KMS-11 (cell line): ENCODE data around the gene AATK.

Experiments used
- H2AFZ ChIP-seq: fragments of 200-600 bp; sonication (generic); 2 replicates; pipeline ENCODE4 v1.6.1; 2016; ENCODE audit warnings: antibody characterized with exemption, mixed run types, low read depth
- H3K27ac ChIP-seq: fragments of 200-600 bp; sonication (generic); 2 replicates; pipeline ENCODE4 v1.6.1; 2016; ENCODE audit warnings: mild to moderate bottlenecking, mixed run types
- H3K27me3 ChIP-seq: fragments of 200-600 bp; sonication (generic); 2 replicates; pipeline ENCODE4 v1.6.1; 2017; ENCODE audit warnings: mild to moderate bottlenecking, low read depth, mixed run types, moderate library complexity; ENCODE audit not compliant: insufficient read depth
- H3K36me3 ChIP-seq: fragments of 200-600 bp; sonication (generic); 2 replicates; pipeline ENCODE4 v1.6.1; 2017; ENCODE audit warnings: mild to moderate bottlenecking, mixed run types; ENCODE audit not compliant: insufficient read depth
- H3K4me1 ChIP-seq: fragments of 200-600 bp; sonication (generic); 2 replicates; pipeline ENCODE4 v1.6.1; 2016; ENCODE audit warnings: mild to moderate bottlenecking, low read depth, mixed run types; ENCODE audit not compliant: poor library complexity, severe bottlenecking
- H3K4me2 ChIP-seq: fragments of 200-600 bp; sonication (generic); 2 replicates; pipeline ENCODE4 v1.7.0; 2016; ENCODE audit warnings: mild to moderate bottlenecking, mixed run types
- H3K4me3 ChIP-seq: fragments of 200-600 bp; sonication (generic); IDR thresholded peaks from 2 replicates; pipeline ENCODE4 v1.6.1; 2017; ENCODE audit warnings: low read depth, low read length, mixed read lengths; ENCODE audit not compliant: insufficient read depth
- H3K79me2 ChIP-seq: fragments of 200-600 bp; sonication (generic); 2 replicates; pipeline ENCODE4 v1.6.1; 2016; ENCODE audit warnings: low read depth, mixed run types; ENCODE audit not compliant: insufficient read depth
- H3K9ac ChIP-seq: fragments of 200-600 bp; sonication (generic); 2 replicates; pipeline ENCODE4 v1.6.1; 2016; ENCODE audit warnings: mild to moderate bottlenecking, mixed run types
- H4K20me1 ChIP-seq: fragments of 200-600 bp; sonication (generic); 2 replicates; pipeline ENCODE4 v1.6.1; 2016; ENCODE audit warnings: mild to moderate bottlenecking, mixed run types; ENCODE audit not compliant: insufficient read depth
- TF ChIP-seq, protein P1 (sequence below): fragments of 200-600 bp; sonication (generic); conservative IDR thresholded peaks from 2 replicates; pipeline ENCODE4 v1.6.1; 2017; ENCODE audit warnings: low read depth, mild to moderate bottlenecking, antibody characterized with exemption, low read length, moderate library complexity, mixed read lengths

Gene AATK

DNA sequence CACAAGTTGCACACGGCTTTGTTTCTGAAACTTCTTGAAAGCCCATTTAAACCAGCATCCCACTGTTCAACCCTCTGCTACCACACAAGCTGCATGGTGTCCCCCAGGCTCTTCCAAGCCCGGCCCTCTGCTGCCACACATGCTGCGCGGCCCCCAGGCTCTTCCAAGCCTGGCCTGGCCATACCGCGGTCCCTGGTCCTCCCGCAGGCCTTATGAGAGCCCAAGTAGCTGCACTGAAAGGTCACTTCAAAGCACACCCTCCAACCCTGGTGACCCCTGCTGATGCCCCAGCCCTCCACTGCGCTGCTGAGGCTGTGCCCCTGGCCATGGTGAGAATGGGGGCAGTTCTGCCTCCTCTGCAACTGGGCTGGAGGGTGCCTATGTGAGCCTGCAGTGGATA, 26.6 kb downstream of the AATK start:
- H2AFZ ChIP-seq = no peak overlapping the region
- no peak overlapping the region for H3K9ac ChIP-seq
- H4K20me1 ChIP-seq = no peaks in the 10 kb centered on the region
- H3K79me2 ChIP-seq = no peaks in the 10 kb centered on the region
- no peak overlapping the region for H3K27ac ChIP-seq
- H3K36me3 ChIP-seq = no peaks in the 10 kb centered on the region
- H3K4me2 ChIP-seq = no peak overlapping the region
- peaks cover 6% of the 10 kb centered on the region for H3K4me1 ChIP-seq
- peaks cover 79% of the 10 kb centered on the region for H3K27me3 ChIP-seq
- no peak overlapping the region for H3K4me3 ChIP-seq
- TF ChIP-seq, protein P1, sequence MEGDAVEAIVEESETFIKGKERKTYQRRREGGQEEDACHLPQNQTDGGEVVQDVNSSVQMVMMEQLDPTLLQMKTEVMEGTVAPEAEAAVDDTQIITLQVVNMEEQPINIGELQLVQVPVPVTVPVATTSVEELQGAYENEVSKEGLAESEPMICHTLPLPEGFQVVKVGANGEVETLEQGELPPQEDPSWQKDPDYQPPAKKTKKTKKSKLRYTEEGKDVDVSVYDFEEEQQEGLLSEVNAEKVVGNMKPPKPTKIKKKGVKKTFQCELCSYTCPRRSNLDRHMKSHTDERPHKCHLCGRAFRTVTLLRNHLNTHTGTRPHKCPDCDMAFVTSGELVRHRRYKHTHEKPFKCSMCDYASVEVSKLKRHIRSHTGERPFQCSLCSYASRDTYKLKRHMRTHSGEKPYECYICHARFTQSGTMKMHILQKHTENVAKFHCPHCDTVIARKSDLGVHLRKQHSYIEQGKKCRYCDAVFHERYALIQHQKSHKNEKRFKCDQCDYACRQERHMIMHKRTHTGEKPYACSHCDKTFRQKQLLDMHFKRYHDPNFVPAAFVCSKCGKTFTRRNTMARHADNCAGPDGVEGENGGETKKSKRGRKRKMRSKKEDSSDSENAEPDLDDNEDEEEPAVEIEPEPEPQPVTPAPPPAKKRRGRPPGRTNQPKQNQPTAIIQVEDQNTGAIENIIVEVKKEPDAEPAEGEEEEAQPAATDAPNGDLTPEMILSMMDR = no peak

DNA sequence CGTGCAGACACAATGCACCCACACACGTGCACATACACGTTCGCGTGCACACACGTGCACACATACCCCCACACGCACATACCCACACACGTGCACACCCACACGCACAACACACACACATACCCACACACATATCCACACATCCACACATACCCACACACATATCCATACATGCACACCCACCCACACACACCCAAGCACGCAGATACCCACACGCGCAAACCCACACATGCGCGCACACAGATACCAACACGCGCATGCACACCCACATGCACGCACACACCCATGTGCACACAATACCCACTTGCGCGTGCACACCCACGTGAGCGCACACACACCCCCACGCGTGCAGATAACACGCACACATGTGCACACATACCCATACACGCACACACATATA, 27.5 kb downstream of the AATK start:
- no peak overlapping the region for H3K4me3 ChIP-seq
- H3K9ac ChIP-seq = no peak overlapping the region
- H3K27ac ChIP-seq = no peak overlapping the region
- H3K36me3 ChIP-seq = no peaks in the 10 kb centered on the region
- H3K4me1 ChIP-seq = peaks cover 6% of the 10 kb centered on the region
- TF ChIP-seq, protein P1 = no peak
- H3K4me2 ChIP-seq = no peak overlapping the region
- H3K79me2 ChIP-seq = no peaks in the 10 kb centered on the region
- peaks cover 79% of the 10 kb centered on the region for H3K27me3 ChIP-seq
- no peaks in the 10 kb centered on the region for H4K20me1 ChIP-seq
- H2AFZ ChIP-seq = no peak overlapping the region

DNA sequence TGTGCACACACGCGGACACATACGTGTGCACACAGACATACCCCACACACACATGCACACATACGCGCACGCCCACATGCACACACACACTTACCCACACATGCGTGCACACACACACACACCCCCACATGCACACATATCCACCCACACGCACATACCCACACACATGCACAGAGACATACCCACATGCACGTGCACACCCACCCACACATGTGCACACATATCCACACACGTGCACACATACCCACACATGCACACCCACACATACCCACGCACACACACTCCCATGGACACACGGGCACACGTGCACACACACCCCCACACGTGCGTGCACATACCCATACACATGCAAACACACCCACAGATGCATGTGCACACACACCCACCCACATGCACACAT, 27.9 kb downstream of the AATK start:
- no peak overlapping the region for H3K9ac ChIP-seq
- no peaks in the 10 kb centered on the region for H3K79me2 ChIP-seq
- TF ChIP-seq, protein P1 = no peak
- H3K4me2 ChIP-seq = no peak overlapping the region
- H3K4me3 ChIP-seq = no peak overlapping the region
- H3K36me3 ChIP-seq = no peaks in the 10 kb centered on the region
- no peak overlapping the region for H2AFZ ChIP-seq
- H3K27me3 ChIP-seq = peaks cover 81% of the 10 kb centered on the region
- H3K27ac ChIP-seq = no peak overlapping the region
- no peaks in the 10 kb centered on the region for H4K20me1 ChIP-seq
- peaks cover 6% of the 10 kb centered on the region for H3K4me1 ChIP-seq

DNA sequence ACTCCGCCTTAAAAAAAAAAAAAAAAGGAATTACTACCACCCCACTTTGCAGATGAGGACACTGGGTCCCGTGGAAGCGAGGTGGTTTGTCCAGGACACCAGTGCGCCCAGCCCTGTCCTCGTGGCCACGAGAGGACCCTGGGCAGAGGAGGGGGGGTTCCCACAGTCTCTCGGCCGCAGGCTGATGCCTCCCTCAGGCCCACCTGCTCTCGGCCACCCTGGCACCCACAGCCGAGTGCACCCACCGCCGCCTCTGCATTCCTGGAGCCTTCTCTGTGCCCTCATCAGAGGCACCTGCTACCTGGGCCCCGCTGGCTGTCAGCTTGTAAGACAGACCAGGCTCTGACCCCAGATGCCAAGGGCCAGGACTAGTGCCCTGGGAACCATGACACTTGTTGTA, 28.8 kb downstream of the AATK start:
- Histone ChIP-seq H3K79me2 (no peaks in the 10 kb centered on the region), H3K4me1 (no peaks in the 10 kb centered on the region), H3K27ac (no peak overlapping the region), H3K9ac (no peak overlapping the region), H3K27me3 (peaks cover 81% of the 10 kb centered on the region), H2AFZ (no peak overlapping the region), H3K4me3 (no peak overlapping the region), H4K20me1 (no peaks in the 10 kb centered on the region), H3K36me3 (no peaks in the 10 kb centered on the region), H3K4me2 (no peak overlapping the region)
- TF ChIP-seq, protein P1 = no peak
